Activated CD4-positive, alpha-beta T cell treated with anti-CD3 and anti-CD28 coated beads for 36 hours (primary cell): Measurements from ENCODE around the gene RBPJL. TPM values are rescaled to one million over a fixed set of nuclear protein-coding genes. Genes with fewer than 3 reads are reported as not detected.

Source experiments
- ATAC-seq: fragments of 200-7000 bp; cut with Tn5 transposase; one replicate; pipeline ENCODE4 v1.10.0; 2021; ENCODE audit warnings: mild to moderate bottlenecking, moderate library complexity
- CTCF ChIA-PET: fragments of 350-600 bp; sonication (Branson Sonifier 250); formaldehyde crosslinking; loops from one replicate; lab custom pipeline; 2021; ENCODE audit warnings: antibody characterized with exemption; lab: Charles Lee
- POLR2A ChIA-PET: fragments of 350-600 bp; sonication (Branson Sonifier 250); formaldehyde crosslinking; loops from one replicate; lab custom pipeline; 2021; ENCODE audit warnings: antibody characterized with exemption, inconsistent platforms; lab: Charles Lee
- DNase-seq: peaks from one replicate; pipeline ENCODE4 v3.0.0-alpha.2; 2020
- H3K27ac Mint-ChIP-seq: one replicate; pipeline ENCODE4 v1.8.0; 2021; ENCODE audit warnings: mixed read lengths
- H3K27me3 Mint-ChIP-seq: one replicate; pipeline ENCODE4 v1.8.0; 2021; ENCODE audit warnings: mixed read lengths
- H3K36me3 Mint-ChIP-seq: one replicate; pipeline ENCODE4 v1.8.0; 2021; ENCODE audit warnings: low read depth, mixed read lengths
- H3K4me1 Mint-ChIP-seq: one replicate; pipeline ENCODE4 v1.8.0; 2021; ENCODE audit warnings: mixed read lengths
- H3K4me3 Mint-ChIP-seq: one replicate; pipeline ENCODE4 v1.8.0; 2021; ENCODE audit warnings: mild to moderate bottlenecking, moderate library complexity, mixed read lengths
- H3K9me3 Mint-ChIP-seq: one replicate; pipeline ENCODE4 v1.8.0; 2021; ENCODE audit warnings: low read depth, mixed read lengths
- intact Hi-C, 2 experiments: fragments of 100-400 bp; cut with DNase I in 1 of 2; cut with micrococcal nuclease in 1 of 2; formaldehyde crosslinking; loops; one replicate each; pipeline versions ENCODE4 v1.14.2 to v1.15.1; 2022 to 2024; cut with DNase I, micrococcal nuclease
- total RNA-seq, 2 experiments: library from RNA; stranded (reverse); gene quantifications; one replicate each; pipeline ENCODE4 v1.2.3, GENCODE V29; 2021

Gene RBPJL
- total RNA-seq, 2 experiments from 2014 or later = not detected

- peaks cover 3% of the 10 kb centered on the region for H3K27me3 Mint-ChIP-seq
- CTCF ChIA-PET = interaction anchor here (1.0 to 7.1 kb wide), 4 partner anchors 10 to 49 kb away, joined by 4 to 45 read pairs (median 5); partner anchors contain the start of gene SYS1
- H3K27ac Mint-ChIP-seq = no peak overlapping the region
- H3K9me3 Mint-ChIP-seq = no peaks in the 10 kb centered on the region
- no peak overlapping the region for H3K4me3 Mint-ChIP-seq
- peaks cover 35% of the 10 kb centered on the region for H3K4me1 Mint-ChIP-seq
- ATAC-seq (no peak), DNase-seq (no peak)
- intact Hi-C loops = no loop called here
- POLR2A ChIA-PET = no interaction called here
- peaks cover 8% of the 10 kb centered on the region for H3K36me3 Mint-ChIP-seq
Measured at GRCh38 chr20:45342855-45343531, 36.4 kb downstream of the RBPJL start.

GRCh38 chr20:45343532-45344167 is 37.0 kb downstream of the RBPJL start:
- peaks cover 39% of the 10 kb centered on the region for H3K4me1 Mint-ChIP-seq
- ATAC-seq (no peak), DNase-seq (no peak)
- CTCF ChIA-PET = interaction anchor here (0.5 to 7.1 kb wide), 5 partner anchors 9 to 230 kb away, joined by 3 to 45 read pairs (median 5); partner anchors contain the start of gene SYS1
- peaks cover 8% of the 10 kb centered on the region for H3K36me3 Mint-ChIP-seq
- H3K27me3 Mint-ChIP-seq = peaks cover 3% of the 10 kb centered on the region
- intact Hi-C loops = no loop called here
- H3K27ac Mint-ChIP-seq = no peak overlapping the region
- no peak overlapping the region for H3K4me3 Mint-ChIP-seq
- no peaks in the 10 kb centered on the region for H3K9me3 Mint-ChIP-seq
- POLR2A ChIA-PET = no interaction called here

GRCh38 chr20:45344168-45344860 is 37.7 kb downstream of the RBPJL start:
- ATAC-seq (peak; percentile 28), DNase-seq (peak; percentile 32)
- Mint-ChIP-seq H3K27me3 (peaks cover 3% of the 10 kb centered on the region), H3K36me3 (peaks cover 6% of the 10 kb centered on the region), H3K4me1 (peaks cover 39% of the 10 kb centered on the region), H3K4me3 (no peak overlapping the region), H3K9me3 (no peaks in the 10 kb centered on the region), H3K27ac (no peak overlapping the region)
- ChIA-PET POLR2A (no interaction called here), CTCF (interaction anchor here (0.5 to 7.1 kb wide), 5 partner anchors 9 to 454 kb away, joined by 3 to 45 read pairs (median 5); partner anchors contain the start of gene SYS1)
- intact Hi-C loops = no loop called here

DNA sequence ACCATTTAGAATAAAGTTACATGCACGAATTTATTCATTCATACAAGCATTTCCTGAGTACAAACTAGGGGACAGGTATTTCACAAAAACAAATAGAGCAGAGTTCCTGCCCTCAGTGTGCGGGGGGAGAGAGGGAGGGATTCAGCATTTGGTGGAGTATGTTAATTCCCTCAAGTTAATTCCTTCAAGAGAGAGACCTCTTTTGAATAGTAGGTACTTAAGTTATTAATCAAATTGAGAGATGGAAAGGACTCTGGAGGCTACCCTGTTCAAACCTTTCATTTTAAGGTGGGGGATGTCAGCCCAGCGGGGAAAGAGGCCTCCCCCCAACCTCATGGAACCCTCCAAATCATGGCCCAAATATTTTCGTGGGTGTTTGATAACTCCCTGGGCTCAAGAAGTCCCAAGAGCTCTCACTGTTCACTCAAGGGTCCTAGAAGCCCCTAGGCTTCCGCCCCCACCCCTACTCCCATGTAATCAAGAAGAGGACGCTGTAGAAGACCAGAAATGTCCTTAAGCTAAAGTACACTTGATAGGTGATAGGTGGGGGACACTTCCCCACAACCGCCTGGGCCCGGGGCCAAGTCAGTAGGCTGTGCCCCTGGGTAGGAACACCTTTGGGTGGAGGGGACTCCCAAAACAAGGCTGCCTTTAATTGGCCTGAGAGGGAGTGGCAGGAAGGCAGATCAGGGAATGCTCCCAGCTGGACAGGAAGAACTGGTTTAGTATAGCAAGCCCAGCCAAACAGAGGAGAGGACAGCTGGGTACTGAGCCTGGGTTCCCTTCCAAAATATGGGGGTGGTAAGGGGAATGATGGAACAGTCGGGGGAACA is 38.7 kb downstream of the RBPJL start:
- peaks cover 42% of the 10 kb centered on the region for H3K4me1 Mint-ChIP-seq
- H3K27ac Mint-ChIP-seq = no peak overlapping the region
- intact Hi-C loops = no loop called here
- peaks cover 3% of the 10 kb centered on the region for H3K27me3 Mint-ChIP-seq
- no peaks in the 10 kb centered on the region for H3K9me3 Mint-ChIP-seq
- ATAC-seq (no peak), DNase-seq (no peak)
- H3K36me3 Mint-ChIP-seq = peaks cover 6% of the 10 kb centered on the region
- ChIA-PET CTCF (interaction anchor here (0.7 to 7.1 kb wide), 3 partner anchors 16 to 52 kb away, joined by 3 to 45 read pairs (median 5); partner anchors contain the start of gene SYS1), POLR2A (interaction anchor here (0.5 to 1.1 kb wide), 2 partner anchors 18 to 78 kb away, joined by 3 to 4 read pairs; partner anchors contain the start of gene SYS1)
- H3K4me3 Mint-ChIP-seq = no peak overlapping the region

DNA sequence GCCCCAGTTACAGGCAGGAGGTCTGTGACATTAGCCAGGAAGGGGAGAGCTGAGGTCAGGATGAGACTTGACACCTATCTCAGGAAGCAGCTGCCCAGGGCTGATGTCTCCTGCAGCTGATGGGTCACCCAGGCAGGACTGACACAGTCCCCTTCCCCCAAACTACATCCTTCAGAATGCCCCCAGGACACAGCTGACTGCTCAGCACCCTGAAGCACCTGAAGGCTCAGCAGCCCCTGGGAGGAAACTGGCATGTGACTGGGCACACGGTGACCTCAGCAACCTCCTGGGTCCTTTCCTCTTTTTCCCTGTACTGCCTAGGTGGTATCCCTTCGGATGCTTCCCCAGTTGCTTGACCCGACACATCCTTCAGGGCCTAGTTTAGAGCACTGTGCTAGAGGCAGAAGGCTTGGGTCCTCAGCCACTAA is 39.7 kb downstream of the RBPJL start:
- ChIA-PET POLR2A (interaction anchor here (1.1 to 1.3 kb wide), 2 partner anchors 17 to 91 kb away, joined by 3 to 6 read pairs; partner anchors contain the start of gene SYS1), CTCF (interaction anchor here (0.7 to 7.1 kb wide), 4 partner anchors 15 to 91 kb away, joined by 3 to 45 read pairs (median 10); partner anchors contain the start of gene SYS1)
- DNase-seq (no peak), ATAC-seq (no peak)
- Mint-ChIP-seq H3K9me3 (no peaks in the 10 kb centered on the region), H3K4me1 (peaks cover 42% of the 10 kb centered on the region), H3K27me3 (peaks cover 3% of the 10 kb centered on the region), H3K27ac (no peak overlapping the region), H3K4me3 (peak overlapping the region; percentile 82), H3K36me3 (peaks cover 6% of the 10 kb centered on the region)
- intact Hi-C loops = loop anchor here in 1 of 2 experiments (1.0 kb wide), 1 partner anchor 491 kb away; no protein-coding TSS in a partner anchor

- intact Hi-C loops = loop anchor here in 1 of 2 experiments (1.0 kb wide), 1 partner anchor 490 kb away; no protein-coding TSS in a partner anchor
- H3K4me3 Mint-ChIP-seq = peak overlapping the region; percentile 82
- POLR2A ChIA-PET = interaction anchor here (1.1 to 1.3 kb wide), 3 partner anchors 16 to 90 kb away, joined by 3 to 6 read pairs (median 3); partner anchors contain the start of gene SYS1
Measured at GRCh38 chr20:45346851-45347250, 40.2 kb downstream of the RBPJL start.

GRCh38 chr20:45347297-45347935 is 40.8 kb downstream of the RBPJL start:
- Mint-ChIP-seq H3K4me3 (peak overlapping the region; percentile 82), H3K4me1 (peaks cover 42% of the 10 kb centered on the region), H3K27me3 (peaks cover 3% of the 10 kb centered on the region), H3K36me3 (peaks cover 6% of the 10 kb centered on the region), H3K27ac (peak overlapping the region; percentile 81), H3K9me3 (no peaks in the 10 kb centered on the region)
- intact Hi-C loops = no loop called here
- peak; percentile 33 for ATAC-seq
- DNase-seq = no peak
- CTCF ChIA-PET = interaction anchor here (0.7 to 7.1 kb wide), 5 partner anchors 14 to 120 kb away, joined by 4 to 45 read pairs (median 10); partner anchors contain the start of gene SYS1
- POLR2A ChIA-PET = interaction anchor here (0.6 to 1.3 kb wide), 4 partner anchors 9 to 90 kb away, joined by 3 to 6 read pairs (median 5); no protein-coding TSS in a partner anchor

More at GRCh38 chr20:45346851-45347250, 40.2 kb downstream of the RBPJL start:
- Mint-ChIP-seq H3K27ac (no peak overlapping the region), H3K4me1 (peaks cover 42% of the 10 kb centered on the region), H3K9me3 (no peaks in the 10 kb centered on the region), H3K36me3 (peaks cover 6% of the 10 kb centered on the region), H3K27me3 (peaks cover 3% of the 10 kb centered on the region)
- no peak for ATAC-seq
- no peak for DNase-seq
- CTCF ChIA-PET = interaction anchor here (1.6 to 7.1 kb wide), 3 partner anchors 14 to 90 kb away, joined by 10 to 45 read pairs (median 11); partner anchors contain the start of gene SYS1

DNA sequence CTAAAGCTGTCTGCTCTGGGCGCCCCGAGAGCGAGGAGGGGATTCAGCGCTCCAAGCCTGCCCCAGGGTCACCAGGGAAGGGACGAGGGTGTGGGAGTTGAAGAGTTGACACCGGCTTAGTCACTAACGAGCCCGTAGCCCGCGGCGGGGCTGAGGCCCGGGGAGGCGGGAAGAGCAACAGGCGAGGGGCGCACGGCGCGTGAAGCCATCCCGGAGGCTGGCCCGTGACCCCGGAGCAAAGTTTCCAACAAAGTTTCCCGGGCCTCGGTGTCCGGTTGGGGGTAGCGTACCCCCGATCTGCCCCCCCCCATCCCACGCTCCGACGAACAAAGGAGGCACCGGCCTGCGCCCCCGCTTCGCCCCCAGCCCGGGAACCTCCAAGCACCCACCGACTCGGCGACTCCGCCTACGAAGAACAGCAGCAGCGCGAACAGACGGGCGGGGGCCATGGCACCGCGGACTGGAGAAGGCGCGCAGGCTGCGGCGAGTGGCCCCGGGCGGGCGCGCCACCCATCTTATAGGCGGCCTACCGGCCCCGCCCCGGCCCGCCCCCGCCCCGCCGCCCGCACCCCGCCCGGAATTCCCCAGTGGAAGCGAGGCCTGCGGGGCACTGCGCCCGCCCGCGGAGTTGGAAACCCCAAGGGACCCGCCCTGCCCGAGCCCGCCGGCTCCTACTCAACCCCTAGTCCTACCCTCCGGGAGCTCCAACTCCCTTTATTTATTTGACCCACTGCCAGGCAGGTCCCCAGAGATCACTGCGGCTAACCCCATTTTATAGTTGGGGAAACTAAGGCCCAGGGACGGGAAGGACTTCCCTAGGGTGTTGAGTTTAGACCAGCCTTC is 41.5 kb downstream of the RBPJL start, which contains the start of gene SDC4:
SDC4 (minus strand) TSS at position 489 of the 843 bp plus-strand sequence; CDS start at position 449, 40 bp downstream.
- ChIA-PET CTCF (interaction anchor here (0.7 to 7.1 kb wide), 6 partner anchors 13 to 120 kb away, joined by 4 to 45 read pairs (median 8); partner anchors contain the start of gene SYS1), POLR2A (interaction anchor here (0.6 to 1.3 kb wide), 4 partner anchors 13 to 83 kb away, joined by 3 to 7 read pairs (median 4); partner anchors contain the start of gene SYS1)
- DNase-seq (peak; percentile 79), ATAC-seq (peak; percentile 81)
- peaks cover 3% of the 10 kb centered on the region for H3K27me3 Mint-ChIP-seq
- peak within 1 kb of the TSS; percentile 81 for H3K27ac Mint-ChIP-seq
- H3K4me1 Mint-ChIP-seq = peaks cover 44% of the 10 kb centered on the region
- no peaks in the 10 kb centered on the region for H3K9me3 Mint-ChIP-seq
- H3K4me3 Mint-ChIP-seq = peak within 1 kb of the TSS; percentile 82
- H3K36me3 Mint-ChIP-seq = peaks cover 3% of the 10 kb centered on the region
- intact Hi-C loops = loop anchor here (1.0 to 2.0 kb wide), 4 partner anchors 15 to 381 kb away; partner anchors contain the start of genes SYS1 (in 2 of the 2) and STK4 (in 1 of the 2)

DNA sequence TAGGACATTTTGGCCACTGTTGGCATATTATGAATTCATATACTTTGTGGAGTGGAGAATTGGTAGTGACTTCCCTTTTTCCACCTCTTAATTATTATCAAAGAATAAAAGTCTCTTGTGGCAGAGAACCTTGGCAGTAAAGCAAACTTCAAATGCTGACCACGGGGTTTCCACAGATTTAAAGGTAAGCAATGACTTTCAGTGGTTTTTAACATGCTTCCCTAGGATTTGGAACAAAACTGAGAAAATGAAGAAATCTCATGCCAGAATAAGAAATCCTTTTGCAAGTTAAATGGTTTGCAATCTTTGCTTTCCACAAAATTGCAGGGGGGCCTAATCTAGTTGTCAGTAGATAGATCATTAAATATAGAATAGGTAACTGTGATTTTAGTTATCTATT is 43.6 kb downstream of the RBPJL start:
- Mint-ChIP-seq H3K4me3 (no peak overlapping the region), H3K36me3 (peaks cover 3% of the 10 kb centered on the region), H3K27ac (no peak overlapping the region), H3K27me3 (peaks cover 3% of the 10 kb centered on the region), H3K4me1 (peaks cover 51% of the 10 kb centered on the region), H3K9me3 (no peaks in the 10 kb centered on the region)
- ChIA-PET CTCF (no interaction called here), POLR2A (no interaction called here)
- no peak for ATAC-seq
- no peak for DNase-seq
- intact Hi-C loops = loop anchor here in 1 of 2 experiments (10.0 kb wide), 1 partner anchor 535 kb away; the partner anchor contains the start of genes SPATA25 and ZSWIM1
